H1 (cell line): ENCODE results near the gene CTNNA3.

ENCODE experiments used
- ATF3 ChIP-seq: IDR thresholded peaks from 2 replicates; pipeline ENCODE4 v1.6.1; 2011; ENCODE audit warnings: low read depth, mild to moderate bottlenecking, low read length; ENCODE audit not compliant: insufficient read depth
- CBX5 ChIP-seq: fragments of 300-800, 300-1000 bp; sonication (generic); IDR thresholded peaks from 2 replicates; pipeline ENCODE4 v1.7.1; 2016; ENCODE audit warnings: antibody characterized with exemption, low read length, low read depth
- CHD2 ChIP-seq: IDR thresholded peaks from 2 replicates; pipeline ENCODE4 v1.6.1; 2012; ENCODE audit warnings: low read length, improper control_type of control experiment
- CREB1 ChIP-seq: IDR thresholded peaks from 2 replicates; pipeline ENCODE4 v1.6.1; 2012; ENCODE audit warnings: inconsistent platforms
- E2F6 ChIP-seq: IDR thresholded peaks from 2 replicates; pipeline ENCODE4 v1.6.1; 2012; ENCODE audit warnings: inconsistent platforms
- EP300 ChIP-seq, 2 experiments: IDR thresholded peaks; 1 replicate in 1 of 2; 2 replicates in 1 of 2; pipeline ENCODE4 v1.6.1; 2011 to 2012; ENCODE audit warnings: low read depth in 2 of 2, low read length in 2 of 2, mild to moderate bottlenecking in 2 of 2, borderline replicate concordance in 1 of 2, inconsistent platforms in 1 of 2, moderate library complexity in 1 of 2
- GABPA ChIP-seq: IDR thresholded peaks from 2 replicates; pipeline ENCODE4 v1.6.1; 2011; ENCODE audit warnings: mild to moderate bottlenecking, low read length, moderate library complexity, borderline replicate concordance; ENCODE audit not compliant: insufficient read depth
- RBBP5 ChIP-seq: IDR thresholded peaks from 2 replicates; pipeline ENCODE4 v1.7.1; 2012; ENCODE audit warnings: low read depth, mild to moderate bottlenecking, inconsistent platforms, low read length, moderate library complexity, borderline replicate concordance
- RFX5 ChIP-seq: IDR thresholded peaks from 2 replicates; pipeline ENCODE4 v1.6.1; 2011; ENCODE audit warnings: low read depth, low read length, improper control_type of control experiment, borderline replicate concordance
- SP1 ChIP-seq: IDR thresholded peaks from 2 replicates; pipeline ENCODE4 v1.6.1; 2011; ENCODE audit warnings: low read depth, low read length
- SRF ChIP-seq: IDR thresholded peaks from 2 replicates; pipeline ENCODE4 v1.6.1; 2011; ENCODE audit warnings: mild to moderate bottlenecking, low read depth, low read length, moderate library complexity
- YY1 ChIP-seq: IDR thresholded peaks from 2 replicates; pipeline ENCODE4 v1.6.1; 2011; ENCODE audit warnings: low read depth, mild to moderate bottlenecking, low read length
- ZNF274 ChIP-seq: IDR thresholded peaks from 2 replicates; pipeline ENCODE4 v1.7.0; 2012; ENCODE audit warnings: low read length, borderline replicate concordance; ENCODE audit errors: extremely low read depth
- TF ChIP-seq, protein P1 (sequence below), 3 experiments: IDR thresholded peaks; 1 replicate in 2 of 3; 2 replicates in 1 of 3; pipeline versions ENCODE4 v1.5.1 to v1.6.1; 2011; ENCODE audit warnings: low read length in 3 of 3, mild to moderate bottlenecking in 3 of 3, inconsistent platforms in 2 of 3, low read depth in 1 of 3, moderate library complexity in 1 of 3; ENCODE audit not compliant: insufficient read depth in 1 of 3; ENCODE audit errors: control extremely low read depth in 1 of 3

DNA sequence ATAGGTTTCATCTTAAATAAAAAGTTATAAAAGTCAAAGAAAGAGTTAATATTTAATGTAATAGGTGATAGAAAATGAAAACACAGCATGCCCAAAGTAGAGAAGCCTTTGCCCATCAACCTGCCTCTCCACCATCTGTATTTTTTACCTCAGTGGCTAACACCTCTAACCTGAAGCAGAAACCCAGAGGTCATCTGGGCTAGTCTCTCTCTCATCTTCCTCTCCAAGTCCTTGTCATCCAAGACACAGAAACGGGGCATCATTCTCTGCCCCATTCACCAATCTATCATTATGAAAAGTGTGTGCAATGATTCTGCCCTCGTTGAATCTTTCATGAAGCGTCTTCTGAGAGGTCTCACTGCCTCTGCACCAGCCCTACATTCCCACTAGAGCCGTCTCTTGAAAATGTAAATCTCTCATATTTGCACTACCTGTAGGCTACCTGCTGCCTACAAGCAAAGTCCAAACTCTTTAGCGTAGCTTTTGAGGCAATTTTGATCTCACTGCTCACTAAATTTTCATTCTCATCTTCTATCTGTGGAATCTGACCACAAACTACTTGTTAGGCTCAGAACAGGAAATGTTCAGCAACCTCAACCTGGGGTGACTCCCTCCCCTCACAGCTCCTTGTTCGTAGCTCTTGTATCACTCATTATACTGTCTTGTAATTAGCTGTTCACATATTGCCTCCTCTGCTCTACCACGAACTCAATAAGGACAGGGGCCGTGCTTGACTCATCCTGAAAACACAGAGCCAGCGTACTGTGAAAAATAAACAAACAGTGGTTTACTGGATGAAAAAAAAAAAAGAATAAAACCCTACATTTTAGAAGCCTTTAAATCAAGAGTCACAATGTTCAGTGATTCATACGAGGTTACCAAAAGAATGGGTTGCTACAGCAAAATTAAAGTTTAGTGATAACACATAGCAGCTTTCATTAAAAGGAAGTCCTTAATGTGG is 83.1 kb downstream of the CTNNA3 start:
- TF ChIP-seq, protein P1, sequence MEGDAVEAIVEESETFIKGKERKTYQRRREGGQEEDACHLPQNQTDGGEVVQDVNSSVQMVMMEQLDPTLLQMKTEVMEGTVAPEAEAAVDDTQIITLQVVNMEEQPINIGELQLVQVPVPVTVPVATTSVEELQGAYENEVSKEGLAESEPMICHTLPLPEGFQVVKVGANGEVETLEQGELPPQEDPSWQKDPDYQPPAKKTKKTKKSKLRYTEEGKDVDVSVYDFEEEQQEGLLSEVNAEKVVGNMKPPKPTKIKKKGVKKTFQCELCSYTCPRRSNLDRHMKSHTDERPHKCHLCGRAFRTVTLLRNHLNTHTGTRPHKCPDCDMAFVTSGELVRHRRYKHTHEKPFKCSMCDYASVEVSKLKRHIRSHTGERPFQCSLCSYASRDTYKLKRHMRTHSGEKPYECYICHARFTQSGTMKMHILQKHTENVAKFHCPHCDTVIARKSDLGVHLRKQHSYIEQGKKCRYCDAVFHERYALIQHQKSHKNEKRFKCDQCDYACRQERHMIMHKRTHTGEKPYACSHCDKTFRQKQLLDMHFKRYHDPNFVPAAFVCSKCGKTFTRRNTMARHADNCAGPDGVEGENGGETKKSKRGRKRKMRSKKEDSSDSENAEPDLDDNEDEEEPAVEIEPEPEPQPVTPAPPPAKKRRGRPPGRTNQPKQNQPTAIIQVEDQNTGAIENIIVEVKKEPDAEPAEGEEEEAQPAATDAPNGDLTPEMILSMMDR (IDR thresholded peaks at IDR 0.05; ENCODE audit: control extremely low read depth in 1 of 3, insufficient read depth in 1 of 3, low read depth in 1 of 3, low read length in 3 of 3): no peak
- TF ChIP-seq RFX5: no peak
- TF ChIP-seq ATF3: no peak
- TF ChIP-seq CREB1: no peak
- no peak for TF ChIP-seq SP1
- TF ChIP-seq RBBP5: no peak
- no peak for TF ChIP-seq EP300 (IDR thresholded peaks at IDR 0.05; ENCODE audit: borderline replicate concordance in 1 of 2, low read depth in 2 of 2, low read length in 2 of 2)
- TF ChIP-seq YY1: no peak
- no peak for TF ChIP-seq SRF
- no peak for TF ChIP-seq GABPA
- TF ChIP-seq CHD2: no peak
- TF ChIP-seq E2F6: no peak
- no peak for TF ChIP-seq CBX5
- no peak for TF ChIP-seq ZNF274
